SHP77 (cell line): ENCODE data around the gene FHOD3.

ENCODE experiments used
- DNase-seq, 2 experiments: peaks; one replicate each; lab custom pipeline; 2025; lab: John Stamatoyannopoulos, UW

FHOD3 gene

GRCh38 chr18:36411745-36412168 is 114.2 kb downstream of the FHOD3 start:
- DNase-seq, result peak in 1 of 2 experiments; percentile 23

GRCh38 chr18:36412778-36413177 is 115.3 kb downstream of the FHOD3 start:
- DNase-seq, result peak in 1 of 2 experiments; percentile 16

DNA sequence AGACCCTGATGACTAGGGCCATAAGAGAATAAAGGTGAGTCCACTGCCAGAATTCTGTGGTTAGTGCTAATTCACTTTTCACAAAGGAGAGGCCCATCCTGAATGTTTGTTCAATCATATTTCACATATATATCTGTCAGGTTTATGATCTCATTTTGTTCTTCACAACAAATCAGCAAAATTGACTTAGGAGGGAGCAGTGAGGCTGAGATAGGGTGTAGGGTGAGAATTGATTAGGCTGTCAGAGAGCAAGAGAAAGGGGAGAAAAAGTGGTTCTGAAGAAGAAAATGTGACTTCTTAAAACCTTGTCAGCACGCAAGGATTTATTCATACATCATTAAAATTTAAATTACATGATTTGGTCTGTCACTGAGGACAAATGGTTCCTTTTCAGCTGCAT is 117.7 kb downstream of the FHOD3 start:
- no peak for DNase-seq

DNA sequence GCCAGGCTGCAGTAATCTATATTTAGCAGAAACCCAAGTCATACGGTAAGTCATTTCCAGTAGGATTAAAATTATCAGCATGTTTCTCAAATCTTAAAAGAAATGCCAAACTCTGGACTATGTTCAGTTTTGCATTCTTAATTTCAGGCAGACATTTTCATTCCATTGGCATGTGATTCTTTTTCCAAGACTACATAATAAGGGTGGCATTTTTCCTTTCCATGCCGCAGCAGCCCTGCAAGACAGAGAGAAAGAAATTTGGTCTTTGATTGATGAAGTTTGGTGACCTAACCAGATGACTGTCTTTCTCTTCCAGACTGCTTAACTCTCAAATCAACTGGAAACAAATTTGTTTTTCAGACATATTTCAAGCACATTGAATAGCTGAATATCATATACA is 118.1 kb downstream of the FHOD3 start:
- no peak for DNase-seq

DNA sequence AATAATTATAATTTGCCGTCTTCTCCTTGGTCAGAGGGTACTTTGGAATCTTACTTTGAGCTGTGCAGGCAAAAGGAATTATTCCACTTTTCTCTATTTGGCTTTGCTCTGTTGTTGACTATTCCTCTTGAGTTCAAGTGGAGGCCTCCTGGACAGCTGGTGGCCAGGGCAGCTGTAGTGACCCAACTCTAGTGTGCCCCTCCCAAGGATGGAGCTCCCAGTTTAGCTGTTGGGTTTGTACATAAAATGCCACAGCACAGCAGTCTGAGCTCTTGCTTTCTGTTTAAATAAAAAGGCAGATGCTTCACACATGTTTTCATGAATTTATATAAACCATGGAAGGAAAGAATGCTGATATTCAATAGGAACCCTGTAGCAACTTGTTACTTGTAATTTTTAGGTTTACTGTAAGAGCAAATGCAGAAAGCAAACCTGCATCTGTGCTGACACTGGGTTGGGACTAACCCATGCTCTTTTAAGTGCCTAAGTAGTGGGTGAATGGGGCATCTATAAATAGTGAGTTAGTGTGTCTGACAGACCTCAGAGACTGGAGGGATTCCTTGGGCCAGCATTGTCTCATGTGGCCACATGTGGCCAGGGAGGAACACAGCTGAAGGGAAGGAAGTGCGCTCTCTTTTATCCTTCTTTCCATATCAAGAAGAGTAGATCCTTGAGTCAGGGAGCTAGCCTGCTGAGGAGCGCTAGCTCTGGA is 121.8 kb downstream of the FHOD3 start:
- DNase-seq, result peak; percentile 59 to 75

DNA sequence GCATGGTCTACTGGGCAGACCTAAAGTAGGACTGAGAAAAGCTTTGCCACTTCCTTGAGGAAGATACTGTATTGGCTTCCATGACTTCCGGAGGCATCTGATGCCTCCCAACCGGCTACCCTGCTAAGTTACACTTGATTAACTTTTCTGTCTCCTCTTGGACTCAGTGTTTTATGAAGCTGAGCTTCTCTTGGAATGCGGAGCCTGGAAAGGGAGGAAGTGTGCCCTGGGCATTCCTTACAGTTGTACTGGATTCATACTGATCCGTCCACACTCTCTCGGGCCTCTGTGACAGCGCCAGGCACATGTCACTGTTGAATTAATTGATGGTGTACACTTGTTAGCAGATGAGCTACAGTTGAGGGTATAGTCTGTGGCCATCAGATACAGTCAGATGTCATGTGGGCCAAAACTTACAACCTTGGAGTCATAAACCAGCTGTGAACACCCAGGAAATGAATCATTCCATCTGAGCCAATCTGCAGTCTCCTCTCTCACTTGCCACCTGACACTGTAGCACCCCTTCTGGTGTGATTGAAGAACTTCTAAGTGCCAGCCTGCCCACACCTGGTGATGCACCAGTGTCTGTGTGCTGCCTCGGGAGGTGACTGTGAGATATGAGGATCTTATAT is 122.5 kb downstream of the FHOD3 start:
- peak; percentile 23 to 32 for DNase-seq

DNA sequence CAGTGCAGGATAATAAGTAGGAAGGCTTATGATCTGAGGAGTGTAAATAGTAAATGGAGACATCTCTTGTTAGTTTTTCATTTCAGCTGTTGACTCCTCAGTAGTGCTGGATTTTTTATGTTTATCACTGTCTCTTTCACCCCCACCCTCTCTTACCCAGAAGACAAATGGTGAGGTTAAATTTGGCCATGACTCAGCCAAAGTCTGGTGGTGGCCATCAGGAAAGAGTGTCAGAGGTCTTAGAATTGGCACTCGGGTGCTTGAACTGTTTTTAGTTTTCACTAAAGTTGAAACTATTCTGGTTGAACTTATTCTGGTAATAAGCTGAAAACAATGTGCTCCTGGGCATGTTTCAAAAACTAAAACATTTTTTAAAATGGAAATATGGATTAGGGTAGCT is 123.3 kb downstream of the FHOD3 start:
- no peak for DNase-seq

GRCh38 chr18:36424741-36425142 is 127.2 kb downstream of the FHOD3 start:
- DNase-seq, result no peak

GRCh38 chr18:36427369-36427768 is 129.9 kb downstream of the FHOD3 start:
- DNase-seq, result no peak

DNA sequence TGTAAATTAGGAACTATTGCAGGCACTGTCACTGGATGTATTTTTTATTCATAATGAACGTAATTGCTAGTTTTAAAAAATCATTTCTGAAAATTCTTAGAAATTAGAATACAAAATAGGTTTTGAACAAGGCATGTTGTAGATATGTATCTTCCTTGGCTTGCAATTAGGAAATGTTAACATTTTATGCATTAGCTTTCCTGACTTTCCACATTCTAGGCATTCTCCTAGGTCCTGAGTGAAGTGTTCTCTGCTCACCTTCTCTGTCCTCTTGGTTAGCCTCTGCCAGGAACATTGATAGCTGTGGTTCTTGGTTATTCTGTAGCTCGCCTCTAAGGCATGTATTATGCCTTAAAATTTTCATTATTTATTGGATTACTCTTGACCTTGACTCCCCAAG is 130.3 kb downstream of the FHOD3 start:
- DNase-seq, result no peak

DNA sequence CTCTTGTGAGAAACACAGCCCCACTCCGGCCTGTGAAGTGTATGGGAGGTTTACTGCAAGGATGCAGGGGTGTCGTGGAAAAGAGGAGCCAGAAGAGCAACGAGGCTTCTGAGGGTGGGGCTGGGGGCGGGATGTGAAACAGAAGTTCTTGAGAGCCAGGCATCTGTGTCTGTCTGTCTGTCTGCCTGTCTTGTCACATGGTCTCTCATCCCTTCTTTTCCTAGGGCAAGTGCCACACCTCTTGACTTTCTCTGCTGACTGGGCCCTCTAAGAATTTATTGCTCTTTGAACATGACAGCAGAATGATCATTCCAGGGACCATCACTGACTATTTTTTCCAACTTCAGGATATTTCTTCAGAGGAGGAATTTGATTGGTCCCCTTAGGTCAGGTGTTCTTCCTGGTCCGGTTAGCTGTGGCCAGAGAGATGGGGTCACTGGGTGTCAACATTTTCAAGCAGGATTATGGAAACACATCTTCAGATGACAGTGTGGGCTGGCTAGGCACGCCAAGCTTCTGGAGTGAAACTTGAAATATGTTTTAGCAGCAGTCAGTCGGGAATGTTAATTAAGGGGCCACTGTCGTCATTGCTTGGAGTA is 131.0 kb downstream of the FHOD3 start:
- no peak for DNase-seq

DNA sequence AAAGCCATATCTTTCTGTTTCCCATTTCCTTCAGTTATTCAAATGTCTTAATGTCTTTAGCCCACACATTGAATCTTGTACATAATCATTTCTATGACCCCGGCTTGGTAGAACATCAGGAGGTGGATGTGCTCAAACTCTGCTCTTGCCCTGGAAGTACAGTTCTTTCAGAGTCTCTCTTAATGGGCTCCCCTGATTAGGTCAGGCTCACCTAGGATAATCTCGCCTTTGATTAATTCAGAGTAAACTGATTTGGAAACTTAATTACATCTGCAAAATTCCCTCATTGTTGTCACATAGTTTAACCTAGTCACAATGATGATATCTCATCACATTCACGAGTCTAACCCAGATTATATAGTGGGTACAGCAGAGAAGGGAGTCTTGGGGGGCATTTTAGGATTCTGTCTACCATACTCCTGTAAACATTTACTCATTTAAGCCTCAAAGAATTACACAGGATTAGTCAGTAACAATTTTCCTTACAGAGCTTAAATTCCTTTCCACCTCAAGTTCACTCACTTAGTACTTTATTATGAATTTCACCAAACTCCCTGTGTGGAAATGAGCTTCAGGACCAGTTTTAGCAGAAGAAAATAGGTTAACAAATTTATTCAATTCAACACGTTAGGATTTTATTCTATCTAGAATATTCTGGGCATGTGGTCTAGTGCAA is 135.5 kb downstream of the FHOD3 start:
- DNase-seq, result no peak

DNA sequence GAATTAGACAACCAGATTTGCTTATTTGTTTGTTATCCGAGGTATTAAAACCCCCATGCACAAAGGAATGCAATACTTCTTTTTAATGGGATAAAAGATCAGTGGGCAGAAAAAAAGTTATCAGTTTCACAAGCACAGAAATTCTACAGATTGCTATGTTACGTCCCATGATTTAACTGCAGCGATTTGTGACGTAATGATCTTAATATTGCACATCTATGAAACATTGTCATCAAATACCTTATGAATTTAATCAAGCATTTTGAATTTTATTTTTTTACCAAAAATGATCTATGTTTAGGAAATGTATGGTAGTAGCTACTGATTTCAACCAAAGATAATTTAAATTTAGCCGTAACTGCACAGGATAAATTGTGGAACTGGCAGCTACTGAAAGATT is 138.9 kb downstream of the FHOD3 start:
- DNase-seq, result no peak

DNA sequence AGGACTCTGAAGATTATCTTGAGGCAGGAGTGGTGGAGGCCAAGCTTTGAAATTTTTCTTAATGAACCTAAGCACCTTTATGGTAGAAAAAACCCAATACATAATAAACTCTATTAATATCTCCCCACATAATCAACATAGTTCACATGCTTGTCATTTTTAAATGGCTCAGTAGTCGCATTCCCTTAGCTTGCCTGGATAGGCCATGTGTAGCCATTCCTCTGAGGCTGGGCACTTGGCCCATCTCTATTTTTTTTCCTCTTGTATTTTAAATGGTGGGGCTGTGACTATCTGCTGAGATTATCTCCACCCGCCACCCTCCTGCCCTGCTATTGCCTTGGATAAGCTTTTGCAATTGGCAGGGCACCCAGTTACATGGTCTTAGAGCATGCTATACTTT is 143.1 kb downstream of the FHOD3 start:
- no peak for DNase-seq

- DNase-seq, result no peak
Measured at GRCh38 chr18:36441426-36442240, 144.1 kb downstream of the FHOD3 start.

- DNase-seq, result no peak
Measured at GRCh38 chr18:36442717-36443116, 145.2 kb downstream of the FHOD3 start.

GRCh38 chr18:36446059-36446458 is 148.5 kb downstream of the FHOD3 start:
- no peak for DNase-seq

- no peak for DNase-seq
Measured at GRCh38 chr18:36448384-36449290, 151.1 kb downstream of the FHOD3 start.

DNA sequence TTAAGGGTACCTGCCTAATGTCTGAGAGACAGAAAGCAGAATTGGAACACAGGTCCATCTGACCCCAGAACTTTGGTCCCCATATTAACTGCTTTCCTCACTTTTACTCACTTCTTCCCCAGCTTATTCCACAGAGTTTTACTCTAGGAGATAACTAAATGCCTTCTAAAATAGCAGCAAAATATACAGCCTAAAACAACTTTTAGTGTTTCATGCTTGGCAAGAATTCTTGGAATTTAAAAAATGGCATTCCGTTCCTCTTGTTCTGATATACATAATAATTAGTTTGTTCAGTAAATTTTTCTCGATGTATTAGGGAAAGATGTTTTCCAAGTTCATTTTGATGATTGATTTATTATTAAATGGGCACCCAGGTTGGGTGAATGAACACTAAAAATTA is 151.9 kb downstream of the FHOD3 start:
- no peak for DNase-seq

- no peak for DNase-seq
Measured at GRCh38 chr18:36450264-36450663, 152.8 kb downstream of the FHOD3 start.
